ENCODE measurements around the gene CORO2B. TPM values are rescaled to one million over a fixed set of nuclear protein-coding genes. Genes with fewer than 3 reads are reported as not detected.

Gene CORO2B
- total RNA-seq, 1 experiment from 2014 or later = 0.59 TPM

GRCh38 chr15:68730471-68730919 is 151.7 kb downstream of the CORO2B start:
- no TSS peak for BruUV-seq (replicated peaks)
- DNase-seq = peak in 1 of 2 experiments; percentile 21
- H4K20me1 ChIP-seq (ENCODE audit: insufficient read depth) = no peaks in the 10 kb centered on the region
- ChIA-PET POLR2A (ENCODE audit: unreplicated experiment) (no interaction called here), CTCF (interaction anchor here (1.0 kb wide), 1 partner anchor 194 kb away, joined by 3 read pairs; no protein-coding TSS in a partner anchor)
- no peak overlapping the region for H3K27ac ChIP-seq
- H3K9me3 ChIP-seq (ENCODE audit: insufficient read depth, low read depth) = no peaks in the 10 kb centered on the region
- intact Hi-C loops (cut with micrococcal nuclease; ENCODE audit: unreplicated experiment) = loop anchor here (1.0 kb wide), 2 partner anchors 145 to 195 kb away; no protein-coding TSS in a partner anchor
- no peaks in the 10 kb centered on the region for H3K36me3 ChIP-seq (ENCODE audit: low read depth)
- no peaks in the 10 kb centered on the region for H3F3A ChIP-seq (ENCODE audit: insufficient read depth, low read depth)
- no peak overlapping the region for H3K4me2 ChIP-seq
- no peaks in the 10 kb centered on the region for H3K4me1 ChIP-seq (replicated peaks; ENCODE audit: insufficient read depth)
- H3K4me3 ChIP-seq = no peak overlapping the region
- no peaks in the 10 kb centered on the region for H3K9me2 ChIP-seq (ENCODE audit: insufficient read depth)
- no peaks in the 10 kb centered on the region for H3K79me2 ChIP-seq (ENCODE audit: low read depth)
- peak; percentile 57 for TF ChIP-seq CTCF (conservative IDR thresholded peaks at IDR 0.05)
- no peak for TF ChIP-seq EZH2 (IDR thresholded peaks at IDR 0.05; ENCODE audit: low read depth)
- no peak overlapping the region for H2AFZ ChIP-seq
- H3K27me3 ChIP-seq (ENCODE audit: insufficient read depth, low read depth) = no peaks in the 10 kb centered on the region

- H3K27me3 ChIP-seq (ENCODE audit: insufficient read depth, low read depth) = no peaks in the 10 kb centered on the region
- H3K27ac ChIP-seq = no peak overlapping the region
- no peaks in the 10 kb centered on the region for H3K4me1 ChIP-seq (replicated peaks; ENCODE audit: insufficient read depth)
- no TSS peak for BruUV-seq (replicated peaks)
- intact Hi-C loops (cut with micrococcal nuclease; ENCODE audit: unreplicated experiment) = loop anchor here (1.0 kb wide), 2 partner anchors 144 to 194 kb away; no protein-coding TSS in a partner anchor
- no peak overlapping the region for H3K4me3 ChIP-seq
- H3K9me2 ChIP-seq (ENCODE audit: insufficient read depth) = no peaks in the 10 kb centered on the region
- POLR2A ChIA-PET (ENCODE audit: unreplicated experiment) = interaction anchor here (0.5 kb wide), 1 partner anchor 152 kb away, joined by 3 read pairs; no protein-coding TSS in a partner anchor
- H3K36me3 ChIP-seq (ENCODE audit: low read depth) = no peaks in the 10 kb centered on the region
- no peaks in the 10 kb centered on the region for H3F3A ChIP-seq (ENCODE audit: insufficient read depth, low read depth)
- H3K9me3 ChIP-seq (ENCODE audit: insufficient read depth, low read depth) = no peaks in the 10 kb centered on the region
- CTCF ChIA-PET = interaction anchor here (0.7 to 1.0 kb wide), 2 partner anchors 22 to 193 kb away, joined by 3 to 5 read pairs; no protein-coding TSS in a partner anchor
- no peaks in the 10 kb centered on the region for H3K79me2 ChIP-seq (ENCODE audit: low read depth)
- H3K4me2 ChIP-seq = no peak overlapping the region
- DNase-seq = no peak
- no peak overlapping the region for H2AFZ ChIP-seq
- H4K20me1 ChIP-seq (ENCODE audit: insufficient read depth) = no peaks in the 10 kb centered on the region
- no peak for TF ChIP-seq CTCF (conservative IDR thresholded peaks at IDR 0.05)
- no peak for TF ChIP-seq EZH2 (IDR thresholded peaks at IDR 0.05; ENCODE audit: low read depth)
Observed at GRCh38 chr15:68730976-68731897, 152.4 kb downstream of the CORO2B start.

GRCh38 chr15:68732451-68732850 is 153.7 kb downstream of the CORO2B start:
- Histone ChIP-seq H3F3A (ENCODE audit: insufficient read depth, low read depth) (no peaks in the 10 kb centered on the region), H3K4me1 (replicated peaks; ENCODE audit: insufficient read depth) (no peaks in the 10 kb centered on the region), H3K4me3 (no peak overlapping the region), H4K20me1 (ENCODE audit: insufficient read depth) (no peaks in the 10 kb centered on the region), H2AFZ (no peak overlapping the region), H3K9me2 (ENCODE audit: insufficient read depth) (no peaks in the 10 kb centered on the region), H3K27ac (no peak overlapping the region), H3K9me3 (ENCODE audit: insufficient read depth, low read depth) (no peaks in the 10 kb centered on the region), H3K79me2 (ENCODE audit: low read depth) (no peaks in the 10 kb centered on the region), H3K27me3 (ENCODE audit: insufficient read depth, low read depth) (no peaks in the 10 kb centered on the region), H3K36me3 (ENCODE audit: low read depth) (no peaks in the 10 kb centered on the region), H3K4me2 (no peak overlapping the region)
- no TSS peak for BruUV-seq (replicated peaks)
- ChIA-PET POLR2A (ENCODE audit: unreplicated experiment) (no interaction called here), CTCF (no interaction called here)
- DNase-seq = no peak
- TF ChIP-seq CTCF (conservative IDR thresholded peaks at IDR 0.05) (no peak), EZH2 (IDR thresholded peaks at IDR 0.05; ENCODE audit: low read depth) (no peak)
- intact Hi-C loops (cut with micrococcal nuclease; ENCODE audit: unreplicated experiment) = no loop called here

All from PC-9 (cell line).